CD1c-positive myeloid dendritic cell (primary cell): ENCODE results near the gene UQCRC1.

ENCODE experiments used
- DNase-seq: peaks from one replicate; pipeline ENCODE4 v3.0.0-alpha.2; 2016; ENCODE audit errors: extremely low spot score

Gene UQCRC1

DNA sequence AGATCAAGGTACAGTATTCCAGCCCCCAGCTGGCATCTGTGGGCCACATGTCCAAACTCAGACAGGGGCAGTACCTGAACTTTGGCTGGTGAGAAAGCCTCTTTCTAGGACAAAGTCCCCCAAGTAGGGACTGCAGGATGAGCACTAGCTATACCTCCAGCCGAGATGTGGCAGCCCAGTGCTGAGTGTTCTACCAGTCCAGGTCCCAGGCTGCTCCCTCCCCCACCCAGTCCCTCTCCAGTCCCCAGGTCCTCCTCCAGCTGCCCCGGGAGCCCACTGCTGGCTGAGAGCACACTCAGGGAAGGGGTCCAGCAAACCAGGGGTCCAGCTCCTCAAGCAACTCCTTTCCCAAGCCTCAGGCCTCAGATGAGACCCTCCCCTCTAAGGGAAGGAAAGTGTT, 24.3 kb upstream of the UQCRC1 start:
- DNase-seq, result no peak

DNA sequence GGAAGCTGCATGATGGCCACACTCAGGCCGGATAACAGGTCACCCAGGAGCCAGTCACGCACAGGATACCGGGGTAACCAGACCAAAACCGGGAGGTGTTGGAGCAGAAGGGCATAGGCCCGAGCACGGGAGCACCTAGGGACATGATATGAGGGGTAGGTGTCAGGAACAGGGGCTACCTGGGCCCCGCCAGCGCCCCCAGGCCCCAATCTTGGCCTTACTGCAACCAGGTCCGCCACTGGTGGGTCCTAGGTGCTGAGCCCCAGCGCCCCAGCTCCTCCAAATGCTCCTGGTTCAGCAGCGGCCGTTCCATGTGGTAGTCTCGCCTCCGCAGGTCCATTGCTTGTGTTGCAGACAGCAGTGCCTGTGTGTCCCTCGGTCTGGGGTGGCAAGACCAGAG, 23.8 kb upstream of the UQCRC1 start:
- no peak for DNase-seq

DNA sequence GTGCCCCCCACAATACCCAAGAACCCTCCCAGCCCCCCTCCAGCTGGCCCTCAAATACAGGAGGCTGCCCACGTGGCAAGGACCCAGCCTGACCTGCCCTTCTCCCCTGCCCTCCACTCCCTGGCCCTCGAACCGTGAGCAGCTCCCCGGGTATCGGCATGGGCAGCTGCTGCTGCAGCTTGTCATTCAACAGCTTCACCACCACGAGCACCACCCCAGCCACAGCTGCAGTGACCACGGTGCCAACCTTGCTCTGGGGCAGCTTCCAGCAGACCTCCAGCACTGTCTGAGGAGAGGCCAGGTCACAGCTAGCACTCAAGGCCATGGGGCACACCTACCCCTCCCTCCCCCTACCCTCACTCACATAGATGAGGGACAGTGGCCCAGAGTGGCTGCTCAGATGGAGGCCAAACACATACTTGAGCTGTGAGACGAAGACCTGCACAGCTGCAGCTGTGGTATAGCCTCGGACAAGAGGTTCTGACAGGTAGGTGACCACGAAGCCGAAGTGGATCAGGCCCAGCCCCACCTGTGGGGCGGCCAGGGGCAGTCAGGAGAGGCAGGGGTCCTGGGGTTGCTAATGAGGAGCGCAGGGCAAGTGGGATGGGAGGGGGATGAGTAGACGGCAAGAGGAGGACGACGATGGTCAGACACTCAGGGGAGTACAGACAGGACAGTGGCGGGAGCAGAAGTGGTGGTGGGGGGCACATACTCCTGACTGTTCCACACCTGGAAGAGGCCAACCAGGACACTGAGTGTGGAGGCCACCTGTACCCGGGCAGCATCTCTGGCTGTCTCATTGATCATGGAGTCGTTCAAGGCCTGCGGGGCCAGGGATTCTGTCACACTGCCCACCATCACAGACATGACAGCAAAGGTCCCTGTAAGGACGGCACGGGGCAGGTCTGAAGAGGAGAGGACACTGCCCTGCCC, 22.3 kb upstream of the UQCRC1 start:
- DNase-seq, result no peak

DNA sequence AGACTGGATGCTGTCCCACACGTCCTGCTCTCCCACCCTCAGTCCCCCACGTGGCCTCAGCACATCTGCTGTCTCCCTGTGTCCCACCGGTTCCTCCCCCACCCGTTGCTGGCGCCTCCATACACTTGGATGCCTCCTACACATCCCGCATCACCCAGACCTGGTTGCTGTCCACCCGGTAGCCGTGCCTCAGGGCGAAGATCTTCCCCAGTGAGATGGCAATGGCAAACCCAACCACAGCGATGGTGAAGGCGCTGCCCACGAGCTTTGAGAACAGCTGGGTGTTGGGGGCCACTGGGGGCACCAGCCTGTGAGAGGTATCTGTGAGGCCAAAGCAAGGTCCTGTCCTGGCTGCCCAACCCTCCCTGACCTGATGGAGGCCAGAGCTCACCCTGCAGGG, 21.4 kb upstream of the UQCRC1 start:
- no peak for DNase-seq

DNA sequence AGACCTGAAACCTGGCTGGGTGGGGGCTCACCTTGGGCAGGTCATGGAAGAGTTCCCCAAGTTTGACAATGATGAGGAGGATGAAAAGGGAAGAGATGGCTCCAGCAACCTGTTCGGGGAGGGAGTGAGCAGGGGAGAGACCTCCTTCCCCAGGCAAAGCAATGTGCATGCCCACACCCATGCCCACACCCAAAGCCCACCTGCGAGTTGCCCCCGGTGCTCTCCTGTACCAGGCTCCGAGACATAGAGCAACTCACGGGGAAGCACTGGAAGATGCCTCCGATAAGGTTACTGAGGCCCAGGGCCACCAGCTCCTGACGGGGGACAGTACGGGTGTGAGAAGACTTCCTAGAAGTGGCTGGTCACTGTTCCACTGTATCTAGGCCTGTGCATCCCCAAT, 21.0 kb upstream of the UQCRC1 start:
- no peak for DNase-seq

DNA sequence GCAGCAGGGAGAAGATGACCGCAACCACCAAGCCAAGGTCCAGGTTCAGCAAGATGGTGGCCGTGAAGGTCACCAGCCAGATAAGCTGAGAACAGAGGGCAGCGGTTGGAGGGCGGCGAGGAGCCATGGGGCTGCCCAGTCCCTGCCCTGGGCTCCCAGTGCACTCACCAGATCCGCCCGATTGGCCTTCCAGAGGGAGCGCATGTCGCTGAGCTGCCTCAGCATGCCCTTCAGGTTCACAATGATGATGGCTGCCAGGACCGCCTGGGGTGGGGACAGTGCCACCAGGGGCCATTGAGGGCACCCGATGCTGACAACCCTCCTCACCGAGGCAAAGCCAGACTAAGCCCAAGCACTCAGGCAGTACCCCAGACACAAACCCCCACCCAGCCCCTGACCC, 20.4 kb upstream of the UQCRC1 start:
- no peak for DNase-seq

DNA sequence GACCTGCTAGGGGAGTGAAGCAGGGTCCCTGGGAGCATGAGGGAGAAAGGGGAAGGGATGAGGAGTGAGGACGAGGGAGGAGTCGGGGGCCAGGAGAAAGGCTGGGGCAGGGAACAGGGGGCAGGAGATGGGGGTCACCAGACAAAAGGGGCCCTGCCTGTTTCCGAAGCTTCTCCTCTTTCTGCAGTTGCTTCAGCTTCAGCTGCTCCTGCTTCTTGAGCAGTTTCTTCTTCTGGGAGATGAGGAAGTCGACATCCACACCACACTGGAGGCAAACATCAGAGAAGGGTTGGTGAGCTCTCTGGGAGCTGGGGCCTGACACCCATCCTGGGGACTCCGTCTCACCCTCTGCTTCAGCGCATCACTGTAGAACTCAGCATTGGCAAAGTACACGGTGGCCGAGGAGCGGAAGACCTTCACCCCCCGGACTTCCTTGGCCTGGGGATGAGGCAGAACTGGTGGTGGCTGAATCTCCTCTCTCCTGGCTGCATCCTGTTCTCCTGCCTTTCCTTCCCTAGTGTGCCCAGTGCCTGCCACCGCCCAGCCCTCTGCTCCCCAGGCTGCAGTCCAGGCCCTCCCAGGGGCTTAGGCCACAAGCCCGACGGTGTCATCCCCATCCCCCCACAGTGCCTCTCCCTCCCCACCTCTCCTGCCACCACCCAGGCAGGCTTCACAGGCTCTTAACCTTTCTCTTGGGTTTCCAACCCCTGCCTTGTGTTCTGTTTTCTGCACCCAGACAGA, 19.0 kb upstream of the UQCRC1 start:
- DNase-seq, result no peak

DNA sequence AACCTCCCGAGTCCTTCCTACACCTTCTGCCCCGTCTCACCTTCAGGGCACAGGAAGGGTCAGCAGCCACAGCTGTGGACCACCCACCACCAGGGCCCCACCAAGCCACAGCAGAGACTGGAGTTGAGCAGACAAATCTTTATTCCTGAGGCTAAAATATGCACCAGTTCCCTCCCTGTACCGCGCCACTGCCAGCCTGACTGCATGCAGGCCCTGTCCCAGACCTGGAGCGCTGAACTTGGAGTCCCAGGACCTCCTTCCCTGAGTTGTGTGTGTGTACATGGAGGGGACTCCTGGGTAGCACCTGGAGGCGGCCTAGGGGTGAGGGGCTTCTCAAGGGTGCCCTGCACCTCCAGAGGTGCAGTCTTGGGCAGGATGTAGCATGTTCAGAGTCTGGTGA, 16.2 kb upstream of the UQCRC1 start:
- DNase-seq, result no peak

DNA sequence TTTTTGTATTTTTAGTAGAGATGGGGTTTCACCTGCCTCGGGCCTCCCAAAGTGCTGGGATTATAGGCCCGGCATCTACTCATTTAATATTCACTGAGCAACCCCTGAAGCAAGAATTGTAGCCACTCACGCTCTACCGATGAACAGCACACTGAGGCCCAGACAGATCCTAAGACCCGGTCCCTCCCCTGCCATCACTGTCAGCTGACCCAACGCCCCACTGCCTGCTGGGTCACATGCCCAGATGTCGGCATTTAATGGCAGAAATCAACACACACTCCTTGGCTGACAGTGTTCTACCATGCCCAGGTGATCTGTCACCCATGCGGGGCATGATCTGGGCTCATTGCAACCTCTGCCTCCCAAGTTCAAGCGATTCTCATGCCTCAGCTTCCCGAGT, 15.3 kb upstream of the UQCRC1 start:
- DNase-seq, result no peak

DNA sequence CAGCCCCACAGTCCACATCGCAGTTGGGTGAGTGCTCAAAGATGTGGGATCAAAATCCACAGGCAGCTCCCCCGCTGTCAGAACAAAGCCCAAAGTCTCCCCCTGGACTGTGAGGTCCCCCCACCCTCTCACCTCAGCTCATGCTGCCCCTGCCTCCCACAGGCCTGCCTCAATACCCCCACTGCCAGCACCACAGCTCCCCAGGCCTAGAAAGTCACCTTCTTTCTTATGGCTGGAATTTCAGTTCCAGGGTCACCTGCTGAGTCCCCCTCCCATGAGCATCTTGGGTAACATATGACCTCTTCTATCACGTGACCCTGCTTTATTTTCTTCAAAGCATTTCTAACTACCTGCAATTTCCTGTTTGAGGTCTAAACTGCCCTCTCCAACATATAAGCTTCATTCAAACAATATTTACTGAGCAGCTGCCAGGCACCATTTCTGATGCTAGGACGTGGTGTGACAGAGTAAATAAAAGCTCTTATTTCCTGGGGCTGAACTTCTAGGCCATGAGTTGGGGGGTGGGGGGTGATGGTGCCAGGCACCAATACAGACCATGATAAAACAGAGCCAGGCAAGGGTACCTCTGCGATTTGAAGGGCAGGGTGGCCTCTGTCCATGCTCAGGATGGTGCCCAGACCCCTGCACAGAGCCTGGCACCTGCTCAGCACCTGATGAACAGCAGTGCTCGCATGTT, 14.6 kb upstream of the UQCRC1 start:
- DNase-seq, result no peak

DNA sequence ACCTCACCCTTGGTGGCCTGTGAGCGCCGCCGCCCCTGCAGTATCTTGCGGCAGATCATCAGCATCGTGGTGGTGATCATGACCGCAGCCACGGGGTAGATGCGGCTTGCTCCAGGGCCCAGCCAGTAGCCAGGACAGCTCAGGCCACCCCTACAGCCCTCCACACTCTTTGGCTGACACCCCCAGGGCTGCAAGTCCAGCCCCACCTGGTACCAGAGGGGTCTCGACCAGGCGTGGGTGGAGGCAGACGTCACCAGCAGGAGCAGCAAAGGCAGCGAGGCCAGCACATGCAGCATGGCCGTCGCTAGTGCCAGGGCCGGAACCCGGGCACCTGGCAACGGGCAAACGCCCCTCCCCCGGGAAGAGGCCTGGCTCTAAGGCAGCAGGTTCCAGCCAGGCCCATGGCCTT, 12.0 kb upstream of the UQCRC1 start, which contains the start of gene TMEM89:
Gene TMEM89 (minus strand): TSS at position 309 of the 409 bp plus-strand sequence. CDS start 13 bp downstream, at position 296.
- DNase-seq, result no peak

DNA sequence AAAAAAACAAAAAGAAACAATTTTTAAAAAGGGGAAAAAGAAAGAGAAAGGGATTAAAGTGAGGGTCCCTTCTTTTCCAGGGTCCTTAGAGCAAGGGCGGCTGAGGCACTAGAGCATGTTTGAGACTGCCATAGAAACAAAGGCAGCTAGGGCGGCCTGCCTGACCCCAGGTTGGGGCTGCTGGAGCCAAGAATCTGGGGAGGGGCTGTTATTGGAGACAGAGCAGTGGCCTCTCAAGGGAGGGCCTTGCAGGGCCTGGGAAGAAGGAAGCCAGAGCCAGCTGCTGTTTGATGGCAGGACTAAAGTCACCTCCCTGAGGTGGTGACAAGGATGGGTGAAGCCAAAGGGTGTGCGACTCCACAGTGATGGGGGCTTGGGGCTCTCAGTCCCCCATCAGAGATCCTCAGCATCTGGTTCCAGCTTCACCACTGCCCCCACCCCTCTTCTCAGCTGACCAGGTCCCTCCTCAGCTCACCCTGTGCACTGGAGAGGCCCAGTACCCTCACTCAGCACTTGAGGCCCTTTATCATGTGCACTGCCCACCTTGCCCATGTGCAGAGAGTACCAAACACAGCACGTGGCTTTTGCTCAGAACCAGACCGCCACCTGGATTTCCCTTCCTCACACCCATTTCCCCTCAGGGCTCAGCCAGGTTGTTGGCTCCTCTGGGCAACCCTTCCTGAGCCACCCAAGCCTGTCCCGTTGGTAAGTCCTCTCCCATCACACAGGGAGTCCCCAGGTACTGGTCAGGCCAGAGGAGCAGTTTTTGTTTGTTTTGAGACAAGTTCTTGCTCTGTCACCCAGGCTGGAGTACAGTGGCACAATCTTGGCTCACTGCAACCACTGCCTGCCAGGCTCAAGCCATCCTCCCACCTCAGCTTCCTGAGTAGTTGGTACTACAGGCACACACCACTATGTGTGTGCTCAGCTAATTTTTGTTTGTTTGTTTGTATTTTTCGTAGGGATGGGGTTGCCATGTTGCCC, 10.4 kb upstream of the UQCRC1 start:
- DNase-seq, result no peak

DNA sequence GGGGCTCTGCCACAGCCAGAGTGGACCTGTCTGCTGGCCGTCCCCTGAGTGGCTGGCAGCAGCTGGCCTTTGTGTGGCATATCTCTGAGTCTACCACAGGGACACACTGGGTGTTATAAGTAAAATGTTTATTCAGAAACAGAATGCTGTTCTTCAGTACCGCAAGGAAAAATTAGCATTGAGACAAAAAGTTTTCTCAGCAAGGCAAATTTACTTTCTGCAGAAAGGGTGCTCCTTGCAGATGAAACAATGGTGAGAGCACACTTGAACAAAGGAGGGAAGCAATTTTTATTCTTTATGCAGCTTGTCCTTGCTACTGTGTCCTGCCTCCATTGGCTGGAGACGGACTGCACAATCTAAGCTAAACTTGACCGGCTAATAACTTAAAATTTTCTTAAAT, 8.1 kb upstream of the UQCRC1 start:
- peak; percentile 25 for DNase-seq

DNA sequence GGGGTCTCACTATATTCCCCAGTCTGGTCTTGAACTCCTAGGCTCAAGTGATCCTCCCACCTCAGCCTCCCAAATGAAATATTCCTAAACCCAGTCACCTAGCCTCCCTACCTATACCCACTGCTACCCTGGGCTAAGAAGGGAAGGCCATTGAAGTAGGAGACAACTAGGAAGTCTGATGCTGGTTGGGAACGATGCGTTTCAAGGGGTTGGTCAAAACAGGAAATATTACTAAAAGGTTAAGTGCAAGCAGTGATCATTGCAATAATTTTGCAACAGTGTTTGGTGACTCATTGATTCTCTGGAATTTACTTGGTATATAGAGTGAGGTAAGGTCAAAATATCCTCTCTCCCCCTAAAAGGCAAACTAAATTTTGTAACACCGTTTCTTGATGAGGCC, 4.6 kb upstream of the UQCRC1 start:
- DNase-seq, result peak; percentile 94

DNA sequence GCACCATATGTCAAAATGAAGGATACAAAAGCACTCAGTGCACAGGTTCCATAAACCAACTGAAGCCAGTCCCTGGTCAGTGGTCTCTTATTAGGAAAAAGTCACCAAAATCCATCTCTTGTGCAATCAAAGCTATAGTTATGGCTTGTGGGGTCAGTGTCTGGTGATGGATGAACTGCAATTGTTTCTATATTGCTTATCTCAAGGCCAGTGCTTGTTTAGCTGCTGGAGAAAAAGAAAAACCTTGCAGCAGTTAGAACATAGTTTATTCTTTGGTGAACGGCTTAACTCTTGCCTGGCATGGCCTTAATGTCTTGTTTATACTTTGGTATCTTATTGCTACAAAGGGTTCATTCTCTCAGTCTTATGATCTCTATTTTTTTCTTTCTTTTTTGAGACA, 2.9 kb upstream of the UQCRC1 start:
- no peak for DNase-seq

DNA sequence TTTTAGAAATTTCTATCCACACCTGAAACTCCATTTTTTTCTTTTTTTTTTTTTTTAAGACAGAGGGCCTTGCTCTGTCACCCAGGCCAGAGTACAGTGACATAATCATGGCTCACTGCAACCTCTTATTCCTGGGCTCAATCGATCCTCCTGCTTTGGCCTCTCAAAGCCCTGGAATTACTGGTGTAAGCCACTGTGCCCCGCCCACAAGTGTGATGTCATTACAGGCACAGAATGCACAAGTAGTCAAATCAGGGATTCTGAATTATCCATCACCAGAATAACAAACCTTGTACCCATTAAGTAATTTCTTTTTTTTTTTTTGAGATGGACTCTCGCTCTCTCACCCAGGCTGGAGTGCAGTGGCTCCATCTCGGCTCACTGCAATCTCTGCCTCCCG, 1.9 kb downstream of the UQCRC1 start:
- DNase-seq, result peak; percentile 25

DNA sequence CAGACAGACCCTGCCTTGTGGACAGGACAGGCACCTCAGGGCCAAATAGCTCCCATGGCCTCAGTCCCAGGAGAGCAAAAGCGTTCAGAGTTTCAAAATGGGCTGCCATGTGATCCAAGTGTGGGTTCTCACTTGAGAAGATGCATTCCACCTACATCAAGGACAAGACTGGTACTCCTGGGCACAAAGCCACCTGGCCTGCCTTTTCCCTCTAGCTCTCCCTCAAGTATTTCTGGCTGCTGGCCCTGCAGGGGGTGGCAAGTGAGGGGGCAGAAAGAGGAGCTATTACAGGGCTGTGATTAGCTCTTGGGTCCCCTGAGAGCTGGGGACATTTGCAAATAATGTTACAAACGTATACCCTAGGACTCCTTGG, 7.8 kb downstream of the UQCRC1 start:
- DNase-seq, result no peak

DNA sequence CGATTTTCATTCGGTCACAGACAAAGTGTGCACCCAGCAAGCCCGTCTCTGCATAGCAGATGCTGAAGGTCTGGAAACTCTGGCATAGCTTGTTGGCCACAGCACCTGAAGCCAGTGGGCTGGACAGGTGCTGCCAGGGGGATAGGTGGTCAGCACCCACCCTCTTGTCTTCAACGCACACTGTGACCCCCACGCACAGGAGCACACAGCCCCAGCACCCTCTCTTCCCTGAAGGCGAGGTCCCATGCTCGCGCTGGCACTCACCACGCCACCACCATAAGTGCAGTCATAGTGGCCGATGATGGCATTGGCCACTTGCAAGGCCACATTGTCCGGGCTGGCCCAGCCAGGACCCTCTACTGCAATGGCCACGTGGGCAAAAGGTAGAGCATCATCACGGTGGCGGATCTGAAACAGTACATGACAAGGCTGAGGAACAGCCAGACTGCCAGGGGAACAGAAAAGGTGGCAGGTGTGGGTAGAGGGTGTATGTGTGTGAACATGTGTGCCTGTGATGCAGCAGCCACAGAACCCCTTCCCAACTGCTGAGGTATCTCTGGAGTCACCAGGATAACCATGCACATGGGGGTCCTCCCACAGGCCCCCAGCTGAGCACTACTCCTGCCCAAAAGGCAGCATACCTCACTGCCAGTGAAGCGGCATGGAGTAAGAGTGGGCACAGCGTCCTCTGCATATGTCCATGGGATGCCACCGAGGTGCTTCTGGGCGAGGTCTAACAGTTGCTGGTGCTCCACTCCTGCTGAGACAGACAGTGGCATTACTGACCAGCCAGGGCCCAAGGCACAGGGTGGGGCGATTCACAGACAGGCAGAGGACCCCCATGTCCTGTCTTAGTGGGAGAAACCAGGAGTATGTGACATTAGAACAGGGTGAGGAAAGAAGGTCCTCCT, 8.5 kb downstream of the UQCRC1 start:
- DNase-seq, result no peak

DNA sequence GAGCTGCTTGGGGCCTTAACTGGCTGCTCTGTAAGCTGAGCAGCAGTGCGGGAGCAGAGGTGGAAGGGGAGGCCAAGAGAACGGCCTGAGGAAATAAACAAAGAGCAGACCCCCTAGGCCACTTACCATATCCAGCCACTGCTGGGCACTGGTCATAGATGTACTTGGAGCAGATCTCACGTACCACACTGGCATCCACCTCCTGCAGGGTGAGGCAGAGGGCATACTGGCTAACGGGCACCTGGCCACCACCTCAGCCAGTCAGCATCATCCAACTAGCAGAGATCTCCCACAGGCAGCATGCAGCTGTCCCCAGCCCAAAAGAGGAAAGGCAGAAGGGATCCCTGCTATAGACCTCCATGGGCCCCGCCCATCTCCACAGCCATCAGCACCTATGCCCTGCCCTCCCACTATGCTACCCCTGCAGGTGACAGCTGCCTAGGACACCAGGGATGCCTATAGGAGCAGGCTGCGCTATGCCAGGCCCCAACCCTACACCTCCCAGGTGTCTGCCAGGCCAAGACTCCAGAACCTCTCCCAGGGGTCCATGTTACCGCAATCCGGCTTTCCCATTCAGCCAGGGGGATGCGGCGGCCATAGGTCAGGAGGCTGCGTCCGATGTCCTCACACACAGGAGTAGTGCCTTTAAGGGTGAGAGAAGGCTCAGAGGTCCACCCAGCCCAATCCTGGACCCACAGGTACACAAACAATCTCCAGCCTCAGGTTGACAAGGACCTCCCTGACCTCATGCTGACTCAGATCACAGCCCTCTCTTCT, 9.7 kb downstream of the UQCRC1 start:
- no peak for DNase-seq
